Activated T-helper 17 cell treated with anti-CD3 and anti-CD28 coated beads, Interleukin-2, amount 50 U/mL, for 72 hours (primary cell): ENCODE results near the gene GZMB. TPM values are rescaled to one million over a fixed set of nuclear protein-coding genes. Genes with fewer than 3 reads are reported as not detected.

Experiments
- ATAC-seq: fragments of 150-1000 bp; cut with Tn5 transposase; replicated peaks from 2 replicates; pipeline ENCODE4 v1.10.0; 2021; ENCODE audit warnings: mild to moderate bottlenecking, moderate library complexity
- H3K27ac Mint-ChIP-seq: one replicate; pipeline ENCODE4 v1.8.0; 2022; ENCODE audit warnings: mixed read lengths
- H3K27me3 Mint-ChIP-seq: one replicate; pipeline ENCODE4 v1.8.0; 2022; ENCODE audit warnings: mixed read lengths
- H3K36me3 Mint-ChIP-seq: one replicate; pipeline ENCODE4 v1.8.0; 2022; ENCODE audit warnings: low read depth, mild to moderate bottlenecking, mixed read lengths
- H3K4me1 Mint-ChIP-seq: one replicate; pipeline ENCODE4 v1.8.0; 2022; ENCODE audit warnings: mixed read lengths
- H3K4me3 Mint-ChIP-seq: one replicate; pipeline ENCODE4 v1.8.0; 2022; ENCODE audit warnings: mild to moderate bottlenecking, mixed read lengths
- H3K9me3 Mint-ChIP-seq: one replicate; pipeline ENCODE4 v1.8.0; 2022; ENCODE audit warnings: mixed read lengths
- total RNA-seq, 2 donors: library from RNA; stranded (reverse); gene quantifications; one replicate each; pipeline ENCODE4 v1.2.3, GENCODE V29; 2022

The GZMB gene, protein sequence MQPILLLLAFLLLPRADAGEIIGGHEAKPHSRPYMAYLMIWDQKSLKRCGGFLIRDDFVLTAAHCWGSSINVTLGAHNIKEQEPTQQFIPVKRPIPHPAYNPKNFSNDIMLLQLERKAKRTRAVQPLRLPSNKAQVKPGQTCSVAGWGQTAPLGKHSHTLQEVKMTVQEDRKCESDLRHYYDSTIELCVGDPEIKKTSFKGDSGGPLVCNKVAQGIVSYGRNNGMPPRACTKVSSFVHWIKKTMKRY
- 1,000 to 10,000 TPM; 1,048 to 1,422 TPM for total RNA-seq

DNA sequence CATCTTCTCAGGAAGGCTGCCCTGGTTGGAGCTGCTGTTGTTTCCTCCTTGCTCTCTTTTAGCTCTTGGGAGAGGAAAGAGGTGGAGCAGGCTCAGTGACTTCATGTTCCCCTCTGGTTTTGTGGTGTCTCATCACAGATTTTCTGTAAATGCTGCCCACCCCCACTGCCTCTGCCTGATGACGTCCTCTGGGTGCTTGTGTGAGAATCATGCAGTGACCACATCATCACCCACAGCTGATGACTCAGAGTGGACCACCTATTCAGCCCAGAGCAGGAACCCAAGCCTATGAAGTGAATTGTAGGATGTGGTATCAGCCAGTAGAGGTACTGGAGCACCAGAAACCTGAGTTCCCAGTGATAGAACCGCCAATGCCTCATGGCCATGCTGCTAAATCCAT, at the start of gene GZMB:
TSS of gene GZMB (minus strand) at position 33 of the 400 bp plus-strand sequence. CDS start at position 3, 30 bp downstream.
- Mint-ChIP-seq H3K4me1 (peaks cover 21% of the 10 kb centered on the region), H3K27ac (peak within 1 kb of the TSS; percentile 92), H3K36me3 (peaks cover 45% of the 10 kb centered on the region), H3K27me3 (no peaks in the 10 kb centered on the region), H3K4me3 (peak within 1 kb of the TSS; percentile 87), H3K9me3 (peaks cover 3% of the 10 kb centered on the region)
- ATAC-seq: peak; percentile 89

DNA sequence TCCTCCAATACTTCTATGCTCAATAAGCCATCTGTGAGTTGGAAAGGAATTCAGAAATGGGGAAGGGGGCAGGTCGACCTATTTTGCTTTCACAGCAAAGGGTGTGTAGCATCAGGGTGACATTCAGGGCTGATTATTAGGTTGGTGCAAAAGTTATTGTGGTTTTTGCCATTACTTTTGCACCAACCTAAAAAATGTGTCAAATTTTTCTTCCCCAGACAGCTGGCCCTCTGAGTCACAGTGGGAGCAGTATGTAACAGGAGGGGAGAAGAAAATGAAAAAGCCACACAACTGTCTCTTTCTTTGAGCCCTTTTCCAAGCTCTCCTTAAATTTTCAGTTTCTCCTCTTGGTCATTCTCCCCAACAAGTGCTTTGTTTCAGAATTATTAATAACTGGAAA, 47.1 kb upstream of the GZMB start:
- H3K27me3 Mint-ChIP-seq: peaks cover 8% of the 10 kb centered on the region
- H3K36me3 Mint-ChIP-seq: no peaks in the 10 kb centered on the region
- no peak overlapping the region for H3K27ac Mint-ChIP-seq
- no peaks in the 10 kb centered on the region for H3K9me3 Mint-ChIP-seq
- no peak overlapping the region for H3K4me3 Mint-ChIP-seq
- no peak for ATAC-seq
- peaks cover 15% of the 10 kb centered on the region for H3K4me1 Mint-ChIP-seq

- no peak for ATAC-seq
- Mint-ChIP-seq H3K9me3 (no peaks in the 10 kb centered on the region), H3K27me3 (peaks cover 7% of the 10 kb centered on the region), H3K4me1 (peaks cover 17% of the 10 kb centered on the region), H3K4me3 (no peak overlapping the region), H3K36me3 (no peaks in the 10 kb centered on the region), H3K27ac (no peak overlapping the region)
Observed at GRCh38 chr14:24680516-24680915, 46.5 kb upstream of the GZMB start.

GRCh38 chr14:24679248-24679961, 45.4 kb upstream of the GZMB start:
- H3K4me3 Mint-ChIP-seq: peak overlapping the region; percentile 91
- peaks cover 22% of the 10 kb centered on the region for H3K4me1 Mint-ChIP-seq
- no peak for ATAC-seq
- no peaks in the 10 kb centered on the region for H3K9me3 Mint-ChIP-seq
- H3K27ac Mint-ChIP-seq: peak overlapping the region; percentile 90
- H3K36me3 Mint-ChIP-seq: no peaks in the 10 kb centered on the region
- H3K27me3 Mint-ChIP-seq: peaks cover 4% of the 10 kb centered on the region

DNA sequence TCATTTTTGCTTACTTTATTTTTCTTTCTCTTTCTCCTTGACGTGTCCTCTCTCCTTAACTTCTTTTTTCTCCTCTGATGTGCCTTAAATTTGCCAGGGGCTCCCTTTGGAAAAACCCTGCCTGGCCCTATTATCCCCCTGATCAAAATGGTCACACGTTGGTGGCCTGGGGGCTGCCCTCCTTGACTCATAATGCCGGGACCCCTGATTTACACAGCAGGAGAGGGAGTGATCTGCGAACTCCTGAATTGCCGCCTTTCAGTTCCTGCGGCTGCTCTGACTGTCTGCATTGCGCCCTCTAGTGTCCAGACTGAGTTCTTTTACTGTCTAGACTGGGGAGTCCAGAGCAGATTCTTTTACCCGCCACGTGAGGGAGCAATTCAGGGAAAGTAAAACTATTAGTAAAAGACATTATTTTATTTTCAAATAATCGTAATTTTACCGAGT, 44.8 kb upstream of the GZMB start:
- Mint-ChIP-seq H3K4me1 (peaks cover 26% of the 10 kb centered on the region), H3K36me3 (peaks cover 1% of the 10 kb centered on the region), H3K9me3 (no peaks in the 10 kb centered on the region), H3K27me3 (peaks cover 4% of the 10 kb centered on the region), H3K4me3 (peak overlapping the region; percentile 91), H3K27ac (peak overlapping the region; percentile 90)
- ATAC-seq: peak; percentile 73

DNA sequence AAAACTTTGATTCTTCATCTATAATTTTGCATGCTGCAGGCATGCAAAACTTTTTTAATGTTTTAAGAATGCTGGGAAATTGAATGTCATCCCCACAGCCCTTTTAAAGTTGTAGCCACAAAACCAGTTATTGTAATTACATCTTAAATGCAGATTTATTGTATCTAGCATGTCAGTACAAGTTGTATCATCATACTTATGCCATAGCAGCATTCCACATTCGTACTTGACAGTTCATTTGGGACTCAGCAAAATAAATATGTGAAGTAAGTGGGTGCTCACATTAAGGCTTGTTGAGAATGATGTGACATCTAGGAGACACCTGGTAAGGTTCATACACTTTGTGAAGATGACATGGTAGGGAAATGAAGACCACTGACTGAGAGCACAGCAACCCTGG, 44.0 kb upstream of the GZMB start:
- Mint-ChIP-seq H3K27me3 (peaks cover under 1% of the 10 kb centered on the region), H3K36me3 (peaks cover 5% of the 10 kb centered on the region), H3K4me1 (peaks cover 33% of the 10 kb centered on the region), H3K27ac (no peak overlapping the region), H3K9me3 (no peaks in the 10 kb centered on the region), H3K4me3 (peak overlapping the region; percentile 91)
- ATAC-seq: no peak

DNA sequence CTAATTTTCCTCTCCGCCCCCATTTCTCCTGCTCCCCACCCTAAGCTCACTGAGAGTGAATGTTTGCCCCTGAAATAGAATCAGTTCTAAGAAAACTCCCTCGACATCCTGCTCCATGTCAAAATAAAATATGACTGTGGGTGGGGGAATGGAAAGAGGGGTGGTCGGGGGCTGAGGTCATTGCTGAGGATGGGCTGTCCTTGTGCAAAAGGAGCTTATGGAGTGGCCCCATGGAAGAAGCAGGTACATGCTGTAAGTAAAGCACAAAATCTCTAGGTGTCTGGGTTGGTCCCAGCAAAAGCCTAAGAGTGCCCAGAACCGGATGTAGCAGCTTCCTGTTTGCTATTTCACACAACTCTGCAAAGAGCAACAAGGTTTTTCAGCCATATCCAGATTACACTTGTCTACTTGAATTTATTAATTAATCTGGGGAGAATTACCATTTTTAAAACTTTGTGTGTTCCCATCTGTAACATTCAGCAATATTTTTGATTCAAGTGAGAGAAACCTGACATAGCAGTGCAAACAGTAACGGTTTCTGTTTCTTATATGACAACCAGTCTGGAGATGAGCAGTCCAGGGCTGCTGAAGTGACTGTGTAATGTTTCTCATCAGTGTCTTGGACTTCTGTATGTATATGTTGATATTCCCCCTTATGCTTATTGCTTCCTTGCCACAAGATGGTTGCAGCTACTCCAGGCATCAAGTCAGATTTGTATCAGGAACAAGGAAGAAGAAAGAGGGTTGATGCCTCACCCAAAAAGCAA, 40.4 kb upstream of the GZMB start:
- peak overlapping the region; percentile 76 for H3K4me3 Mint-ChIP-seq
- peaks cover 32% of the 10 kb centered on the region for H3K4me1 Mint-ChIP-seq
- peaks cover 5% of the 10 kb centered on the region for H3K36me3 Mint-ChIP-seq
- H3K9me3 Mint-ChIP-seq: no peaks in the 10 kb centered on the region
- ATAC-seq: peak; percentile 63
- H3K27ac Mint-ChIP-seq: peak overlapping the region; percentile 95
- H3K27me3 Mint-ChIP-seq: no peaks in the 10 kb centered on the region

GRCh38 chr14:24673534-24674203, 39.7 kb upstream of the GZMB start:
- Mint-ChIP-seq H3K27ac (peak overlapping the region; percentile 95), H3K27me3 (no peaks in the 10 kb centered on the region), H3K4me3 (peak overlapping the region; percentile 76), H3K36me3 (peaks cover 5% of the 10 kb centered on the region), H3K4me1 (peaks cover 28% of the 10 kb centered on the region), H3K9me3 (no peaks in the 10 kb centered on the region)
- ATAC-seq: peak; percentile 89

GRCh38 chr14:24673059-24673458, 39.1 kb upstream of the GZMB start:
- no peaks in the 10 kb centered on the region for H3K27me3 Mint-ChIP-seq
- peak overlapping the region; percentile 95 for H3K27ac Mint-ChIP-seq
- peak overlapping the region; percentile 76 for H3K4me3 Mint-ChIP-seq
- ATAC-seq: no peak
- peaks cover 5% of the 10 kb centered on the region for H3K36me3 Mint-ChIP-seq
- H3K4me1 Mint-ChIP-seq: peaks cover 27% of the 10 kb centered on the region
- H3K9me3 Mint-ChIP-seq: no peaks in the 10 kb centered on the region

- peaks cover 3% of the 10 kb centered on the region for H3K9me3 Mint-ChIP-seq
- peak overlapping the region; percentile 68 for H3K27ac Mint-ChIP-seq
- peaks cover 38% of the 10 kb centered on the region for H3K4me1 Mint-ChIP-seq
- H3K27me3 Mint-ChIP-seq: no peaks in the 10 kb centered on the region
- peak; percentile 5 for ATAC-seq
- peak overlapping the region; percentile 43 for H3K4me3 Mint-ChIP-seq
- peaks cover 5% of the 10 kb centered on the region for H3K36me3 Mint-ChIP-seq
Observed at GRCh38 chr14:24670594-24670993, 36.6 kb upstream of the GZMB start.

DNA sequence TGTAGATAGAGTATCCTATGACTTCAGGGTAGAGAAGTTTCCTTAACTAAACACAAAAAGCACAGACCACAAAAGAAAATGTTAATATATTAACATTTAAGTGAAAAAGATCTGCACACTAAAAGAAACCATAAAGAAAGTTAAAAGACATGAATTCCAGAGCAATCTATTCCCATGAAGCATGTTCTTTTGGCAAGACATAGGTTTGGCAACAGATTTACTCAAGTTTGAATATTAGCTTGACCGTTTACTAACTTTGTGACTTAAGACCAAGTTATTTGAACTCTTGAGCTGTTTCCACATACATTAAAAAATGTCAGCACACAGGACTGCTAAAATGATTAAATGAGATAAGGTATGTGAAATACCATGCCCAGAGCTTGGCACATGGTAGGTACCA, 35.7 kb upstream of the GZMB start:
- Mint-ChIP-seq H3K36me3 (peaks cover 5% of the 10 kb centered on the region), H3K27ac (no peak overlapping the region), H3K4me3 (peak overlapping the region; percentile 43), H3K27me3 (no peaks in the 10 kb centered on the region), H3K9me3 (peaks cover 3% of the 10 kb centered on the region), H3K4me1 (peaks cover 36% of the 10 kb centered on the region)
- no peak for ATAC-seq

- Mint-ChIP-seq H3K4me3 (peak overlapping the region; percentile 62), H3K36me3 (no peaks in the 10 kb centered on the region), H3K27ac (peak overlapping the region; percentile 21), H3K9me3 (peaks cover 3% of the 10 kb centered on the region), H3K4me1 (peaks cover 32% of the 10 kb centered on the region), H3K27me3 (no peaks in the 10 kb centered on the region)
- ATAC-seq: peak; percentile 89
Observed at GRCh38 chr14:24665440-24665991, 31.5 kb upstream of the GZMB start.

DNA sequence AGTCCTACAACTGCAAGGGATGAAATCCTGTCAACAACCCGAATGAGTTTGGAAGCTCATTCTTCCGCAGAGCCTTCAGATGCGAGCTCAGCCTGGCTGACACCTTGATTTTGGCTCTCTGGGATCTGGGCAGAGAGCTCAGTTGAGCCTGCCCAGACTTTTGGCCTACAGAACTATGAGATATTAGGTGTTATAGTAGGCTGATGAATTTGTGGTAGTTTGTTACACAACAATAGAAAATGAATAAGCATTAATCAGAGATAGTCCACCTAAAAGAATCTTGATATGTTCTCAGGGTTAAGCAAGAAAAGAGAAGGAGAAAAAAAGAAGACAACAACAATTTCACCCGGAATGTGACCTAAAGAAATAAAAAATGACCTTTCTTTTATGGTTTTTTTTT, 30.4 kb upstream of the GZMB start:
- peak overlapping the region; percentile 9 for H3K4me3 Mint-ChIP-seq
- H3K36me3 Mint-ChIP-seq: no peaks in the 10 kb centered on the region
- H3K4me1 Mint-ChIP-seq: peaks cover 32% of the 10 kb centered on the region
- ATAC-seq: no peak
- peaks cover 3% of the 10 kb centered on the region for H3K9me3 Mint-ChIP-seq
- H3K27ac Mint-ChIP-seq: no peak overlapping the region
- H3K27me3 Mint-ChIP-seq: no peaks in the 10 kb centered on the region

DNA sequence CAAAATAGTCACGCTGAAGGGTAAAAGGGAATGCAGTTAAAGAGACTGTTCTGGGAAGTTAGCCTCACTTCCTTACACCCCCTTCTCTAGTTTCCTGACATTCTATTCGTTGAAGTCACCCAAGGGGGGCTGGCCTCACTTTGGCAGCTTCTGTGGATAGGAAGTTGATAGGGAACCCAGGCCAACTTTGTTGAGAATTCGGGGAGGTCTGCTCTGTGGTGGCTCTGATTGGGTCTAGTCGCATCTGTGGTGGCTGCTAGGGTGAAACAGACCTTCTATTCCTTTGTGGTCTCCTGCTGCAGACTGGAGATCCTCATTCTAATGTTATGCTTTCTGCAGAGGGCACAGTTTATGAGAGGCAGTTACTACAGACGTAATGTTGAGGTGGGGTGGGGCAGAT, 28.8 kb upstream of the GZMB start:
- Mint-ChIP-seq H3K27me3 (no peaks in the 10 kb centered on the region), H3K4me1 (peaks cover 29% of the 10 kb centered on the region), H3K4me3 (peak overlapping the region; percentile 11), H3K27ac (no peak overlapping the region), H3K36me3 (no peaks in the 10 kb centered on the region), H3K9me3 (no peaks in the 10 kb centered on the region)
- no peak for ATAC-seq
